Suprapubic skin (tissue), 4 donors: ENCODE data around the gene TJP3.

Experiments
- EP300 ChIP-seq: sonication (generic); formaldehyde crosslinking; IDR thresholded peaks from one replicate; pipeline ENCODE4 v1.6.1; 2017; ENCODE audit warnings: antibody characterized with exemption
- POLR2A ChIP-seq, 2 donors: fragments of 450-650 bp; IDR thresholded peaks; one replicate each; pipeline ENCODE4 v1.6.1; 2017; ENCODE audit warnings: antibody characterized with exemption in 2 of 2, mild to moderate bottlenecking in 2 of 2, moderate library complexity in 2 of 2
- POLR2AphosphoS5 ChIP-seq, 3 donors: sonication (generic); formaldehyde crosslinking; IDR thresholded peaks; one replicate each; pipeline ENCODE4 v1.6.1; 2017; ENCODE audit warnings: antibody characterized with exemption in 3 of 3
- TF ChIP-seq, protein P1 (sequence below), 2 donors: fragments of 200-600 bp in 1 of 2; fragments of 450-650 bp in 1 of 2; sonication (generic) in 1 of 2; IDR thresholded peaks; one replicate each; pipeline ENCODE4 v1.5.1; 2016 to 2019; ENCODE audit warnings: antibody characterized with exemption in 2 of 2, mild to moderate bottlenecking in 1 of 2, moderate library complexity in 1 of 2

DNA sequence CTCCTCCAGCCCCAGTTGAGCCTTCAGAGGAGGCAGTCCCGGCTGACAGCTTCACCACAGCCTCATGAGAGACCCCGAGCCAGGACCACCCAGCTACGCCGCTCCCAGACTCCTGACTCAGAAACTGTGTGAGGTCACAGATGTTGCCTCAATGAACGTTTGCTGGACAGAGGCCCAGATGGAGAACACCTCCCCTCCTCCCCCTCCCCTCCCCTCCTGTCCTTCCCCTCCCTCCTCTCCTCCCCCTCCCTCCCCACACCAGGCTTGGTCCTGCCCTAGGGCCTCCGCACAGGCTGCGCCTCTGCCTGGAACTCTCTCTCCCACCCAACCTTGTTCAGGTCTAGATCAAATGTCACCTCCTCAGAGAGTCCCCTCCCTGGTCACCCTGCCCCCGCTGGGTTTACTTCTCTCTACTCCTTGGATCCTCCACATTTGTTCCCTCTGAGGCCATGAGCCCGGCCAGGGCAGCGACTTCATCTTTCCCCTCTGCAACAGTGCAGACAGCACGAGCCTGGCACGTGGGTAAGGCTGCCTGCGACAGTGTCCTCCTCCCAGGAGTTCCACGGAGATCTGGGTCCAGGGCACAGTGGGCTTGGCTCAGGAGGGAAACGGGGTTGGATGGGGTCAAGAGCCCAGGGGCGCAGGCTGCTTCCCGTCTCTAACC is 25.3 kb upstream of the TJP3 start:
- TF ChIP-seq, protein P1, sequence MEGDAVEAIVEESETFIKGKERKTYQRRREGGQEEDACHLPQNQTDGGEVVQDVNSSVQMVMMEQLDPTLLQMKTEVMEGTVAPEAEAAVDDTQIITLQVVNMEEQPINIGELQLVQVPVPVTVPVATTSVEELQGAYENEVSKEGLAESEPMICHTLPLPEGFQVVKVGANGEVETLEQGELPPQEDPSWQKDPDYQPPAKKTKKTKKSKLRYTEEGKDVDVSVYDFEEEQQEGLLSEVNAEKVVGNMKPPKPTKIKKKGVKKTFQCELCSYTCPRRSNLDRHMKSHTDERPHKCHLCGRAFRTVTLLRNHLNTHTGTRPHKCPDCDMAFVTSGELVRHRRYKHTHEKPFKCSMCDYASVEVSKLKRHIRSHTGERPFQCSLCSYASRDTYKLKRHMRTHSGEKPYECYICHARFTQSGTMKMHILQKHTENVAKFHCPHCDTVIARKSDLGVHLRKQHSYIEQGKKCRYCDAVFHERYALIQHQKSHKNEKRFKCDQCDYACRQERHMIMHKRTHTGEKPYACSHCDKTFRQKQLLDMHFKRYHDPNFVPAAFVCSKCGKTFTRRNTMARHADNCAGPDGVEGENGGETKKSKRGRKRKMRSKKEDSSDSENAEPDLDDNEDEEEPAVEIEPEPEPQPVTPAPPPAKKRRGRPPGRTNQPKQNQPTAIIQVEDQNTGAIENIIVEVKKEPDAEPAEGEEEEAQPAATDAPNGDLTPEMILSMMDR (IDR thresholded peaks at IDR 0.05) = no peak
- TF ChIP-seq POLR2AphosphoS5 (IDR thresholded peaks at IDR 0.05) (no peak), POLR2A (IDR thresholded peaks at IDR 0.05) (no peak), EP300 (no peak)
